Thoracic aorta (tissue), 2 donors: ENCODE results near the gene B9D1. TPM values are rescaled to one million over a fixed set of nuclear protein-coding genes. Genes with fewer than 3 reads are reported as not detected.
"Not testable (repeated sequence)": the region's sequence is repeated elsewhere in the genome, so short reads cannot be mapped to it uniquely, and the experiment has no call there.

ENCODE experiments used
- ATAC-seq: fragments of 150-250 bp; one replicate; pipeline ENCODE4 v1.8.0; 2017; ENCODE audit warnings: low read depth; ENCODE audit not compliant: insufficient number of reproducible peaks, low FRiP score
- DNase-seq: peaks from one replicate; pipeline ENCODE4 v3.0.0-alpha.2; 2020; ENCODE audit warnings: low spot score
- H3K27ac ChIP-seq, 2 donors: fragments of 200-600 bp; sonication (generic); 1 replicate in 1 of 2; 2 replicates in 1 of 2; pipeline ENCODE4 v1.5.1; 2016; ENCODE audit warnings: mild to moderate bottlenecking in 2 of 2, moderate library complexity in 2 of 2
- H3K27me3 ChIP-seq: fragments of 200-600 bp; sonication (generic); replicated peaks from 2 replicates; pipeline ENCODE4 v1.6.0; 2016; ENCODE audit warnings: mild to moderate bottlenecking; ENCODE audit not compliant: insufficient read depth
- H3K36me3 ChIP-seq: fragments of 200-600 bp; sonication (generic); one replicate; pipeline ENCODE4 v1.5.1; 2016
- H3K4me1 ChIP-seq, 2 donors: fragments of 200-600 bp; sonication (generic); 1 replicate in 1 of 2; 2 replicates in 1 of 2; pipeline versions ENCODE4 v1.5.1 to v1.6.0; 2016; ENCODE audit warnings: low read depth in 2 of 2, mild to moderate bottlenecking in 1 of 2; ENCODE audit not compliant: control insufficient read depth in 1 of 2
- H3K4me3 ChIP-seq: fragments of 200-600 bp; sonication (generic); 2 replicates; pipeline ENCODE4 v1.5.1; 2016; ENCODE audit warnings: mild to moderate bottlenecking
- H3K9me3 ChIP-seq: fragments of 200-600 bp; sonication (generic); 2 replicates; pipeline ENCODE4 v1.5.1; 2016
- total RNA-seq, 2 donors: library from RNA; depleted of rRNA; stranded (reverse); fragments of >200 nt; gene quantifications; one replicate each; pipeline versions ENCODE4 v1.1.0 to v1.2.3, GENCODE V29; 2016
- TF ChIP-seq, protein P1 (sequence below): fragments of 200-600 bp; sonication (generic); IDR thresholded peaks from one replicate; pipeline ENCODE4 v1.5.1; 2019; ENCODE audit warnings: antibody characterized with exemption

The B9D1 gene
- total RNA-seq, 2 donors from 2014 or later: 6.3 to 33.4 TPM

- H3K36me3 ChIP-seq: no peaks in the 10 kb centered on the region
- no peak overlapping the region for H3K27ac ChIP-seq
- no peaks in the 10 kb centered on the region for H3K9me3 ChIP-seq
- H3K4me3 ChIP-seq: no peak overlapping the region
- TF ChIP-seq, protein P1, sequence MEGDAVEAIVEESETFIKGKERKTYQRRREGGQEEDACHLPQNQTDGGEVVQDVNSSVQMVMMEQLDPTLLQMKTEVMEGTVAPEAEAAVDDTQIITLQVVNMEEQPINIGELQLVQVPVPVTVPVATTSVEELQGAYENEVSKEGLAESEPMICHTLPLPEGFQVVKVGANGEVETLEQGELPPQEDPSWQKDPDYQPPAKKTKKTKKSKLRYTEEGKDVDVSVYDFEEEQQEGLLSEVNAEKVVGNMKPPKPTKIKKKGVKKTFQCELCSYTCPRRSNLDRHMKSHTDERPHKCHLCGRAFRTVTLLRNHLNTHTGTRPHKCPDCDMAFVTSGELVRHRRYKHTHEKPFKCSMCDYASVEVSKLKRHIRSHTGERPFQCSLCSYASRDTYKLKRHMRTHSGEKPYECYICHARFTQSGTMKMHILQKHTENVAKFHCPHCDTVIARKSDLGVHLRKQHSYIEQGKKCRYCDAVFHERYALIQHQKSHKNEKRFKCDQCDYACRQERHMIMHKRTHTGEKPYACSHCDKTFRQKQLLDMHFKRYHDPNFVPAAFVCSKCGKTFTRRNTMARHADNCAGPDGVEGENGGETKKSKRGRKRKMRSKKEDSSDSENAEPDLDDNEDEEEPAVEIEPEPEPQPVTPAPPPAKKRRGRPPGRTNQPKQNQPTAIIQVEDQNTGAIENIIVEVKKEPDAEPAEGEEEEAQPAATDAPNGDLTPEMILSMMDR: no peak
- DNase-seq (no peak), ATAC-seq (no peak)
- H3K27me3 ChIP-seq: no peaks in the 10 kb centered on the region
- no peaks in the 10 kb centered on the region for H3K4me1 ChIP-seq
These were observed 7.8 kb downstream of the B9D1 start for GRCh38 chr17:19354748-19355147.

- not testable (repeated sequence) for DNase-seq, H3K36me3 ChIP-seq, H3K4me3 ChIP-seq, H3K27ac ChIP-seq, ATAC-seq, H3K4me1 ChIP-seq, H3K9me3 ChIP-seq, H3K27me3 ChIP-seq
These were observed 9.1 kb downstream of the B9D1 start for GRCh38 chr17:19353401-19353800.

GRCh38 chr17:19348806-19349205 is 13.7 kb downstream of the B9D1 start:
- Histone ChIP-seq H3K27ac (no peak overlapping the region), H3K4me1 (peaks cover 19 to 36% of the 10 kb centered on the region in 2 donors), H3K9me3 (no peaks in the 10 kb centered on the region), H3K4me3 (no peak overlapping the region), H3K36me3 (no peaks in the 10 kb centered on the region), H3K27me3 (no peaks in the 10 kb centered on the region)
- ATAC-seq (no peak), DNase-seq (no peak)
- TF ChIP-seq, protein P1: no peak

- ATAC-seq (no peak), DNase-seq (no peak)
- TF ChIP-seq, protein P1: no peak
- H3K4me3 ChIP-seq: no peak overlapping the region
- no peaks in the 10 kb centered on the region for H3K9me3 ChIP-seq
- H3K4me1 ChIP-seq: peaks cover 19 to 36% of the 10 kb centered on the region in 2 donors
- no peaks in the 10 kb centered on the region for H3K36me3 ChIP-seq
- H3K27ac ChIP-seq: peak overlapping the region in 1 of 2 donors; percentile 87
- H3K27me3 ChIP-seq: no peaks in the 10 kb centered on the region
These were observed 14.4 kb downstream of the B9D1 start for GRCh38 chr17:19348081-19348650.

GRCh38 chr17:19347323-19348080 is 15.0 kb downstream of the B9D1 start:
- Histone ChIP-seq H3K4me3 (no peak overlapping the region), H3K27ac (peak overlapping the region; percentile 36 to 87), H3K36me3 (no peaks in the 10 kb centered on the region), H3K27me3 (no peaks in the 10 kb centered on the region), H3K9me3 (no peaks in the 10 kb centered on the region), H3K4me1 (peaks cover 19 to 36% of the 10 kb centered on the region in 2 donors)
- ATAC-seq: no peak
- TF ChIP-seq, protein P1: no peak
- DNase-seq: no peak
